ENCODE data around the gene SLC39A11. TPM values are rescaled to one million over a fixed set of nuclear protein-coding genes. Genes with fewer than 3 reads are reported as not detected.

SLC39A11 gene
- total RNA-seq, 3 donors from 2014 or later, result 31.6 to 71.6 (median 51.6) TPM

GRCh38 chr17:72615627-72615991 lies 476.9 kb downstream of the SLC39A11 start:
- H3K36me3 ChIP-seq (ENCODE audit: low read depth), result no peaks in the 10 kb centered on the region
- ATAC-seq, result no peak
- no peak for TF ChIP-seq CTCF (IDR thresholded peaks at IDR 0.05)
- no peaks in the 10 kb centered on the region for H3K9me3 ChIP-seq
- intact Hi-C loops (cut with DNase I, micrococcal nuclease), result no loop called here
- peaks cover 35% of the 10 kb centered on the region for H3K4me1 ChIP-seq (ENCODE audit: low read depth)
- DNase-seq, result no peak
- H3K4me3 ChIP-seq, result no peak overlapping the region

DNA sequence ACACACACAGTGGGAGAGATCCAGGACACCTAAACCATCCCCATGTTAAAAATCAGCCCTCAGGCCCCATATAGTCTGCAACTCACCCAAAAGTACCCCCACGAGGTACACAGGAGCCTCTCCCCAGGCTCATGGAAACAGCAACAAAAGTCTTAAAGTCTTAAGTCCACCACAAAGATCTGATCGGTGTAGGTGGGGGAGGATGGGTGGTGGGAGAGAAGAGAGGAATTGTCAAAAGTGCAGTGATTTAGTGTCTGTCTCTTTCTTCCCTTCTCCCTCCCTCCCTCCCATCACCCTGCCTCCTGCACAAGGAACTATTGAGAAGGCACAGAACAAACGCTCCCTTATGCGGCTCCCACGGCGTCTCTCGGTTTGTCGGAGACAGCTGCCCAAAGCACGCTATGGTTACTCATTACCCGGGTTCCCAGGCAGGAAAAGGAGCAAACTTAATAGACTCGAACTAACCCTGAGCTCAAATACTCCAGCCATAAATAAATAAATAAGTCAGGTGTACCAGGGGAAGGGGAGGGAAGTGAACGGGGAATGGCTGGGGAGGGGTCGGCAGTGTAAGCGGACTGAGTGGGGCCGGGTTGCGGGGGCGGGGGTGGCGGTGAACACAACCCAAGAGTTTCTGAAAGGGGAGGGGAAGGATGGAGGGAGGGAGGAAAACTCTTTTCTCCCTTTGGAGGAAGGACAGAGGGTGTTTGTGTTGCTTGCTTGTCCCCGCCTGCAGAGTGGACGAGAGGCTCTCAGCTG lies 477.4 kb downstream of the SLC39A11 start:
- peak; percentile 63 for ATAC-seq
- H3K4me1 ChIP-seq (ENCODE audit: low read depth), result peaks cover 35% of the 10 kb centered on the region
- DNase-seq, result peak; percentile 75 to 76 (median 75)
- H3K36me3 ChIP-seq (ENCODE audit: low read depth), result no peaks in the 10 kb centered on the region
- no peaks in the 10 kb centered on the region for H3K9me3 ChIP-seq
- no peak for TF ChIP-seq CTCF (IDR thresholded peaks at IDR 0.05)
- intact Hi-C loops (cut with DNase I, micrococcal nuclease), result no loop called here
- H3K4me3 ChIP-seq, result no peak overlapping the region

GRCh38 chr17:72614476-72614870 lies 478.0 kb downstream of the SLC39A11 start:
- TF ChIP-seq CTCF (IDR thresholded peaks at IDR 0.05), result no peak
- peak; percentile 63 for ATAC-seq
- Histone ChIP-seq H3K9me3 (no peaks in the 10 kb centered on the region), H3K36me3 (ENCODE audit: low read depth) (no peaks in the 10 kb centered on the region), H3K4me1 (ENCODE audit: low read depth) (peaks cover 35% of the 10 kb centered on the region), H3K4me3 (no peak overlapping the region)
- DNase-seq, result no peak
- intact Hi-C loops (cut with DNase I, micrococcal nuclease), result no loop called here

GRCh38 chr17:72613806-72614292 lies 478.6 kb downstream of the SLC39A11 start:
- ATAC-seq, result no peak
- H3K4me1 ChIP-seq (ENCODE audit: low read depth), result peaks cover 30% of the 10 kb centered on the region

GRCh38 chr17:72613396-72613795 lies 479.1 kb downstream of the SLC39A11 start:
- Histone ChIP-seq H3K36me3 (ENCODE audit: low read depth) (no peaks in the 10 kb centered on the region), H3K4me3 (no peak overlapping the region), H3K4me1 (ENCODE audit: low read depth) (peaks cover 27% of the 10 kb centered on the region), H3K9me3 (no peaks in the 10 kb centered on the region)
- DNase-seq (no peak), ATAC-seq (no peak)
- intact Hi-C loops (cut with DNase I, micrococcal nuclease), result no loop called here
- no peak for TF ChIP-seq CTCF (IDR thresholded peaks at IDR 0.05)

More at GRCh38 chr17:72613806-72614292, 478.6 kb downstream of the SLC39A11 start:
- H3K36me3 ChIP-seq (ENCODE audit: low read depth), result no peaks in the 10 kb centered on the region
- no peak for DNase-seq
- no peak overlapping the region for H3K4me3 ChIP-seq
- no peaks in the 10 kb centered on the region for H3K9me3 ChIP-seq
- no peak for TF ChIP-seq CTCF (IDR thresholded peaks at IDR 0.05)
- intact Hi-C loops (cut with DNase I, micrococcal nuclease), result no loop called here
